Spleen (tissue), 7 donors: ENCODE data around the gene GPBP1.

ENCODE experiments used
- POLR2A ChIP-seq, 3 donors: fragments of 450-650 bp; IDR thresholded peaks; one replicate each; pipeline ENCODE4 v1.5.1; 2017; ENCODE audit warnings: antibody characterized with exemption in 3 of 3, mild to moderate bottlenecking in 1 of 3
- TF ChIP-seq, protein P1 (sequence below), 11 experiments: fragments of 200-600 bp in 7 of 11; fragments of 450-650 bp in 4 of 11; sonication (generic) in 4 of 11; IDR thresholded peaks in 8 of 11; conservative IDR thresholded peaks in 3 of 11; 1 replicate in 7 of 11; 2 replicates in 4 of 11; pipeline versions ENCODE4 v1.4.0 to v1.8.0; 2016 to 2021; ENCODE audit warnings: antibody characterized with exemption in 11 of 11, inconsistent platforms in 4 of 11, mild to moderate bottlenecking in 1 of 11
- donor health status: DM: no; HTN: no; CAD: no; lungs with moderate emphysema.
- donor health status: DM: no; HTN: no; CAD: no.
- donor health status: DM: no; HTN: no; CAD: no.

- TF ChIP-seq, protein P1, sequence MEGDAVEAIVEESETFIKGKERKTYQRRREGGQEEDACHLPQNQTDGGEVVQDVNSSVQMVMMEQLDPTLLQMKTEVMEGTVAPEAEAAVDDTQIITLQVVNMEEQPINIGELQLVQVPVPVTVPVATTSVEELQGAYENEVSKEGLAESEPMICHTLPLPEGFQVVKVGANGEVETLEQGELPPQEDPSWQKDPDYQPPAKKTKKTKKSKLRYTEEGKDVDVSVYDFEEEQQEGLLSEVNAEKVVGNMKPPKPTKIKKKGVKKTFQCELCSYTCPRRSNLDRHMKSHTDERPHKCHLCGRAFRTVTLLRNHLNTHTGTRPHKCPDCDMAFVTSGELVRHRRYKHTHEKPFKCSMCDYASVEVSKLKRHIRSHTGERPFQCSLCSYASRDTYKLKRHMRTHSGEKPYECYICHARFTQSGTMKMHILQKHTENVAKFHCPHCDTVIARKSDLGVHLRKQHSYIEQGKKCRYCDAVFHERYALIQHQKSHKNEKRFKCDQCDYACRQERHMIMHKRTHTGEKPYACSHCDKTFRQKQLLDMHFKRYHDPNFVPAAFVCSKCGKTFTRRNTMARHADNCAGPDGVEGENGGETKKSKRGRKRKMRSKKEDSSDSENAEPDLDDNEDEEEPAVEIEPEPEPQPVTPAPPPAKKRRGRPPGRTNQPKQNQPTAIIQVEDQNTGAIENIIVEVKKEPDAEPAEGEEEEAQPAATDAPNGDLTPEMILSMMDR (IDR thresholded peaks at IDR 0.05 in 8 of 11, conservative IDR thresholded peaks at IDR 0.05 in 3 of 11), result no peak
- no peak for TF ChIP-seq POLR2A (IDR thresholded peaks at IDR 0.05)
Observed at GRCh38 chr5:57299986-57300385, 126.1 kb downstream of the GPBP1 start.
